Midbrain (tissue), 1 donor: ENCODE results near the gene TRIM38.
"Not testable (repeated sequence)": the region's sequence is repeated elsewhere in the genome, so short reads cannot be mapped to it uniquely, and the experiment has no call there.

Experiments
- DNase-seq: peaks from one replicate; lab custom pipeline; 2025; lab: John Stamatoyannopoulos, UW

Gene TRIM38

DNA sequence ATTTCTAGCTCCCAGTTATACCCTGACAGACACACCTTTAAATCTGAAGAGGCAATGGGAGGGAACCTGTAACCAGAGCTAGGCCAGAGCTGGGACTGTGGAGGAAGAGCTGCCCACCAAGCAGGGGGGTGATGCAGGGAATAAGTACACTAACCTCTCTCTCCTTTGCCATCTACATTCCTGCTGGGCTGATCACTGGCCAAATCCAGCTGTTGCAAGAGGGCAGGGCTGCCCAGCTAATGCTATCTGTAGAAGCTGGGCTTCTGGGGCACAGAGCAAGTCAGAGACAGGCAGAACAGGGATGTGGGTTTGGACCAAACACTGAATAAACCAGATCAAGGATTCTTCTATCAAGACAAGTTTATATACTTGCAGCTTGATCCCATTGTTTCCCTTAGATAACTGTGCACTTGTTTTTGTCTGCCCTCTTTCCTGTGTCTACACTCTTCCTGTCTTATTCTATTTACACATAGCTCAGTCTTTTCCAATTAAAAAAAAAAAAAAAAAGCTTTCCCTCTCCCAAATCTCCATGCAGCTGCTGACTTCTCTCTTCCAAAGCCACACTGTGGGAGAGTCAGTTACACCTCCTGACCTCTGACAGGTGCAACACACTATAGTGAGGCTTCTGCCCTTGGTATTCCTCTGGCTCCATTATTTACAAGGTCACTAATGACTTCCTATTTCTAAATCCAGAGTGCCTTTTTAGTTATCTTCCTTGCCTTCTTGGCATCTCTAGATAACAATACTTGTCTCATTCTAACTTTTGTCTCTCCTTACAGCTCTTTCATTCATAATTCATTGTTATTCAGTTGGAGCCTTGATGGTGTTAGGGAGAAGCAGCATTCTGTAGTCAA, 43.7 kb downstream of the TRIM38 start:
- DNase-seq = no peak

DNA sequence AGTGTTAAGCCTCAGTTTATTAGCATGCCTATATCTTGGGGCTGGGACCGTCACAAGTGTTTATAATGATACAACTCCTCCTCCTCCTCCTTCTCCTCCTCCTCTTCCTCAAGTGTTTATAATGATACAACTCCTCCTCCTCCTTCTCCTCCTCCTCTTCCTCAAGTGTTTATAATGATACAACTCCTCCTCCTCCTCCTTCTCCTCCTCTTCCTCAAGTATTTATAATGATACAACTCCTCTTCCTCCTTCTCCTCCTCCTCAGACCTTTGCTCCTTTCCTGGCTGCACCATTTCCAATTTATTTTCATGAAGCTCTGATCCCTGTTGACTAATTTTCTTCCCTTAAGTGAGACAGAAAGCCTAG, 44.3 kb downstream of the TRIM38 start:
- DNase-seq = not testable (repeated sequence)

DNA sequence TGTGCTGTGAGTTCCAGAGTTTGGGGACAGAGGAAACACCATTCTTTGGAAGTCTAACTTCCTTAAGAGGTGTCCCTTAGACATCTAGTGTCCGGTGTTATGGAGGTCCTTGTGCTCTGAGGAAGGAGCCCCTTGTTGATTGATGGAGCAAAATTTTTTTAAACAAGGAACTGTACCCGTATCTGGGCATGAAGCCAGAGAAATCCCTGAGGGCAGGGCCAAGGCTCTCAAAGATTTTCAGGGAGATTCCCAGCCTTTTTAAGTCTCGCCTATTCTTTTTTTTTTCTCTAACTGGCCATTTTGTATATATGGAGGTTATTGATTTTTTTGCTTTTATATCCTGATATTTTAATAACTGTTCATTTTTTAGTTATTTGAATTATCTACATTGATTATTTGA, 45.9 kb downstream of the TRIM38 start:
- no peak for DNase-seq

DNA sequence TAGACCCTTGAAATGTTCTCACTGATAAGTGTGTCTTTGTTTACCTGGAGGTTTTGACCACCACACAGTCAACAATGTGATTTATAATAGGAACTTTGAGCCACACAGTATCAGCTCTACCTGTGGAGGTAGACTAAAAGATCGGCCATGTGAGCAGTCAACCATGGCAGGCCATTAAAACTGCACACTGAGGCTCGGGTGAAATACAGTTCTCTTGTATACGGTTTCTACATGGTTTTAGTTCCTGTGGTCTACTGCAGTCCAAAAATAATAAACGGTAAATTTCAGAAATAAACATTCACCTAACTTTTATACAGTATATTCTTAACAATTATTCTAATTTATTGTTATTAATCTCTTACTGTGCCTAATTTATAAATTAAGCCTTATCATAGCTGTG, 47.2 kb downstream of the TRIM38 start:
- DNase-seq = no peak

DNA sequence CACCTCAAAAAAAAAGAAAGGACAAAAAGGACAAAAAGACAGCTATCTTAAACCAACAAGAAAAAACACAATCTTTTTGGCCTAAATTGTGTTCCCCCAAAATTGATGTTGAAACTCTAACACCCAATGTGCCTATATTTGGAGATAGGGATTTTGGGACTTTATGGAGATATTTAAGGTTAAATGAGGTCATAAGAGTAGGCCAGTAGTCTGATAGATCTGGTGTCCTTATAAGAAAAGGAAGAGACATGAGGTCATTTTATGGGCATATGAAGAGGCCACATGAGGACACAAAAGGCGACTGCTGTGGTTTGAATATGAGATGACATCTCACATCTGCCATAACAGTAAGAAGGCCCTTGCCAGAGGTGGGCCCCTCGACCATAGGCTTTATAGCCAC, 49.5 kb downstream of the TRIM38 start:
- no peak for DNase-seq

DNA sequence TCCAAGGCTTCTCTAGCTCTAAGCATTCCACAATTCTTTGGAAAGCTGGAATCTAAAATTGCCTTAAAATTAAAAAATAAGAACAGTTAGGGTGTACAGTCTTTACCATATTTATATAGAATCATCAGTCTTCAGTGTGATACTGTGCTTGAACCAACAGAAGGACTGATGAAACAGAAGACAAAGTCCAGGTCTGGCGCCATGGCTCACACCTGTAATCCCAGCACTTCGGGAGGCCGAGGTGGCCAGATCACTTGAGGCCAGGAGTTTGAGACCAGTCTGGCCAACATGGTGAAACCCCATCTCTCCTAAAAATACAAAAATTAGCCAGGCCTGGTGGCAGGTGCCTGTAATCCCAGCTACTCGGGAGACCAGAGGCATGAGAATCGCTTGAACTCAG, 51.8 kb downstream of the TRIM38 start:
- not testable (repeated sequence) for DNase-seq

DNA sequence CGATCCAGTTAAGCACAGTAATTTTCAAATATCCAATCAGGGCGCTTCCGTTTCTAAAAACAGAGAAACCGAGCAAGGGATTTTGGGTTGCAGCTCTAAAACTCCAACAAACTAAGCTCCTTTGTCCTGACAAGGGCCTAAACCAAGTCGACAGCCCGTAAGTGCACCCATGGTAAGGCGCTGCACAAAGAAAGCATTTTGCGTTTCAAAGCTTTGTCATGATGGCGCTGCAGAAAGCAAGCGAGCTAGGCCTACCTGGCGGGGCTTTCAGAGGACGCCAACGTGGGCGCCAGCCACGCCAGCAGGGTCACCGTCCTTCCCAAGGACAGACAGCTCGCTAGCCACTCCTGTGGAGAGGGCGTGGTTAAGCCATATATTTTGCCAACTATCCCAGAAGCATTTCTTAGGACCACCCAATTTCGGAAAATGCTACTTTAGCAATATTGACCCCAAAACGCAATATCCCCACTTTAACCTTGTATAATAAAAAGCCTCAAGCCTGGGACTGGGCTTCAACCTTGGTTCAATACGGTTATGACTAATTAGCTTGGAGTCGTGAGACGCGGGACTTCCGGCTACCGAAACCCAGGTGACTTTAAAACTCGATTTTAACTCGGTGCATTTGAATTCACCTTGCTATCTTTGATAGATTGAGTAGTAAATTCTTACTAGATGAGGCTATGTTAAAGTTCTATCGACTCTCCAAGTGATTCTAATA, 53.8 kb downstream of the TRIM38 start:
- DNase-seq = no peak

DNA sequence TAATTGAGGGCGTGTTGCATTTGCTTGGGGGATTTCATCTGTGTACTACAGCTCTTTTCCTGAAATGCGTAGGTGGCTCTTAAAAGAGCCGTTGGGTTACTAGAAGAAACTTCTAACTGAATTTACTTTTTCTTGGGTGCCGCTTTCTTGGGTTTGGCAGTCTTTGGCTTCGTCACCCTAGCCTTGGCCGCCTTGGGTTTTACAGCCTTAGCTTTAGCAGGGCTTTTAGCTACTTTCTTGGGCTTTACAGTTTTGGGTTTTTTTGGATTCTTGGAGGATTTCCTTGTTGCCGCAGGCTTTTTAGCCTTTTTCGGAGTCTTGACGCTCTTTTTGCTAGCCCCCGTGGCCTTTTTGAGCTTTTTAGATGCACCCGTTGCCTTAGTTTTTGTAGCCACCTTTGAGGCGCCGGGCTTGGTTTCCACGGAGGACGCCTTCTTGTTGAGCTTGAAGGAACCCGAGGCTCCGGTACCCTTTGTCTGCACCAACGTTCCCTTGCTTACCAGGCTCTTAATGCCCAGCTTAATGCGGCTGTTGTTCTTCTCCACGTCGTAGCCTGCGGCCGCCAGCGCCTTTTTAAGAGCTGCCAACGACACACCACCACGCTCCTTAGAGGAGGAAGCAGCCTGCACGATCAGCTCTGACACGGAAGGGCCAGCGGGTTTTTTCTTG, 54.5 kb downstream of the TRIM38 start:
- no peak for DNase-seq

DNA sequence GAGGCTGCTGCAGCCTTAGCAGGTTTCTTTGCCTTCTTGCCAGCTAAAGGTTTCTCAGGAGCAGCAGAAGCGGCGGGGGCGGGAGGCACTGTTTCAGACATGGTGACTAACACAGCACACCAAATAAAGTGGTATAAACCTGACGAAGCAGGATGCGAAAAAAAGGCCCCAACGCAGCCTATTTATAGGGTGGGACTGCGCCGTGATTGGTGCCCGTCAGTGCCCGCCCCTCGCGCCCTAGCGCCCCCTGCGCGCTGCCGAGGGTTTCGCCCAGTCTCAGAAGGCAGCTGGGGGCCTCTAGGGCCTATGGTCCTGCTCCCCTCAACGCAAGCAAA, 55.0 kb downstream of the TRIM38 start:
- peak; percentile 23 for DNase-seq

DNA sequence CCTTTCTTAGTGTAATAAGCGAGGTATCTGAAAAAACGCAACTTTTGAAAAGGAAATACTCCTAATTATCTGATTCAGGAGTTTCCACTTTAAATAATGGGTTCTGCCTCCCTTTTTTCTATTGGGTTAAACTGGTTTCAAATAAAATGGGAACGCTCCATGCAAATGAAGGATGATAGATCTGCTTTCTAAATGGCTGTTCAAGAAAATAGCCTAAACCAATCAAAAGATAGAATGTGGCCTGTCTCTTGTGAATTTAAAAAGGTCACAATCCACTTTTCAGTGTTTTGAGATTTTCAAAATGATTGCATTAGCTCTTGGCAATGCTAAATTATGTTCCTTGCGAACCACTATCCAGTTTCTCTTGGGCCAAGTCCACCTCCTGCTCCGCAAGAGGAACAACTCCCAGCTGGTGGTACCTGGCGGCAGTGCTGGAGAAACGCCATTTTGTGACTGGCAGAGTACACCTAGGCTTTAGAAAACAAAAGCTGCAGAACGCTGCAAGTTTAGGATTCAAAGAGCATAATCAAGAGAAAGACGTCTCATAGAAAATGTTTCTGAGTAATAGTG, 56.7 kb downstream of the TRIM38 start:
- DNase-seq = no peak

DNA sequence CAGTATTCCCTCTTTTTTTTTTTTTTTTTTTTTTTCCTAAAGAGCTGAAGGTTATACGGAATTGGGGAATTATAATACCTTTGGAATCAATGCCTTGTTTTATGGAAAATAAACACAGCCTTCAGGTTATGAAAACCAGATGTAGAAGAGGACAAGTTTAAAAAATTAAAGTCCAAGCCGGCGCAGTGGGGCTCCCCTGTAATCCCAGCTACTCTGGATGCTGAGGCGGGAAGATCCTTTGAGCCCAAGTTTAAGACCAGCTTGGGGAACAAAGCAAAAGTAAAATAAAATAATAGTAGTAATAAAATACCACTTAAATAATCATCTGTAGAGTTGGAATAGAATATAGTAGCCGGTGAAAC, 57.3 kb downstream of the TRIM38 start:
- no peak for DNase-seq

DNA sequence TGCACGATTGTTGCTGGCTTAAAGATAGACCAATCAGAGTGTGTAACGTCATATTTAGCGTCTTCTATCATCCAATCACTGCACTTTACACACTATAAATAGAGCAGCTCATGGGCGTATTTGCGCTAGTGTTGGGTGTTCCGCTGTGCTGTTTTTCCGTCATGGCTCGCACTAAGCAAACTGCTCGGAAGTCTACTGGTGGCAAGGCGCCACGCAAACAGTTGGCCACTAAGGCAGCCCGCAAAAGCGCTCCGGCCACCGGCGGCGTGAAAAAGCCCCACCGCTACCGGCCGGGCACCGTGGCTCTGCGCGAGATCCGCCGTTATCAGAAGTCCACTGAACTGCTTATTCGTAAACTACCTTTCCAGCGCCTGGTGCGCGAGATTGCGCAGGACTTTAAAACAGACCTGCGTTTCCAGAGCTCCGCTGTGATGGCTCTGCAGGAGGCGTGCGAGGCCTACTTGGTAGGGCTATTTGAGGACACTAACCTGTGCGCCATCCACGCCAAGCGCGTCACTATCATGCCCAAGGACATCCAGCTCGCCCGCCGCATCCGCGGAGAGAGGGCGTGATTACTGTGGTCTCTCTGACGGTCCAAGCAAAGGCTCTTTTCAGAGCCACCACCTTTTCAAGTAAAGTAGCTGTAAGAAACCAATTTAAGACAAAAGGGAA, 57.9 kb downstream of the TRIM38 start:
- DNase-seq = peak; percentile 87

DNA sequence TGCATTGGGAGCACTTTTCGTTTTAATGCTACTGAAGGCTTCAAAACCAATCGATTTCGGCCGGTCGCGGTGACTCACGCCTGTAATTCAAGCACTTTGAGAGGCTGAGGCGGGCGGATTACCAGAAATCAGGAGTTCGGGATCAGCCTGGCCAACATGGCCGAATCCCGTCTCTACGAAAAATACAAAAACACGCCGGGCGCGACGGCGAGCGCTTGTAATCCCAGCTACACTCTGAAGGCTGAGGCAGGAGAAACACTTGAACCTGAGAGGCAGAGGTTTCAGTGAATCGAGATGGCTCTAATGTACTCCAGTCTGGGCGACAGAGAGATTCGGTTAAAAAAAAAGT, 58.4 kb downstream of the TRIM38 start:
- peak; percentile 71 for DNase-seq

DNA sequence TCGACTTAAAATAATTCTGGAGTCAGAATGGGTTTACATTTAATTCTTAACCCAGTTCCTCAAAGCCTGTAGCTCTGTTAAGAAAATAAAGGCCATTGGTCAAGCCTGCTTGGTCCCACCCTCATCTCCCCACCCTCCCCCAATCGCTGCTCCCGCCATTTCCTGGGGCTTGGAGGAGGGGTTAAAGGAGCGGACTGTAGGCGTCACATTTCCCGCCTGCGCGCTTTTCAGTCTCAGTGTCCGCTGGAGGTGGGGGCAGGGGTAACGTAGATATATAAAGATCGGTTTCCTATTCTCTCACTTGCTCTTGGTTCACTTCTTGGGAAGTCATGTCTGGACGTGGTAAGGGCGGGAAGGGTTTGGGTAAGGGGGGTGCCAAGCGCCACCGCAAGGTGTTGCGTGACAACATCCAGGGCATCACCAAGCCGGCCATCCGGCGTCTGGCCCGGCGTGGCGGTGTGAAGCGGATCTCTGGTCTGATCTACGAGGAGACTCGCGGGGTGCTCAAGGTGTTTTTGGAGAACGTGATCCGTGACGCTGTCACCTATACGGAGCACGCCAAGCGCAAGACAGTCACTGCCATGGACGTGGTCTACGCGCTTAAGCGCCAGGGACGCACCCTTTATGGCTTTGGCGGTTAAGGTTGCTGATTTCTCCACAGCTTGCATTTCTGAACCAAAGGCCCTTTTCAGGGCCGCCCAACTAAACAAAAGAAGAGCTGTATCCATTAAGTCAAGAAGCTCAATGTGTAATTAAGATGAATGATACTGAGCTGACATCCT, 58.9 kb downstream of the TRIM38 start:
- DNase-seq = peak; percentile 92

DNA sequence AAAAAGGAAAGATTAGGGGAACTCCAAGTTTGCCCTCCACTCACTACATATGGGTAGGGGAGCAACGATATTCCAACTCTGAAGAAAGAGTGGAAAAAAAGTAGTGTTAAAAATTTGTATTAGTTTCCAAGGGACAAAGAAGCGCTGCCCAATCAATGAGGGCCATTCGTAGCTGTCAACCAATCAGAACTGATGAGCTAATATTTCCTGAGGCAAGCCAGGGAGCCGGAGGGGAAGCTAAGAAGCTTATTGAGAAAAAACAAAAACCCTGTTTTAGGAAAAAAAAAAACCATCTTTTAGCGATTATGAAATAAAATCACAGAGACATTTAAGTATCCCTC, 59.5 kb downstream of the TRIM38 start:
- DNase-seq = peak; percentile 89

DNA sequence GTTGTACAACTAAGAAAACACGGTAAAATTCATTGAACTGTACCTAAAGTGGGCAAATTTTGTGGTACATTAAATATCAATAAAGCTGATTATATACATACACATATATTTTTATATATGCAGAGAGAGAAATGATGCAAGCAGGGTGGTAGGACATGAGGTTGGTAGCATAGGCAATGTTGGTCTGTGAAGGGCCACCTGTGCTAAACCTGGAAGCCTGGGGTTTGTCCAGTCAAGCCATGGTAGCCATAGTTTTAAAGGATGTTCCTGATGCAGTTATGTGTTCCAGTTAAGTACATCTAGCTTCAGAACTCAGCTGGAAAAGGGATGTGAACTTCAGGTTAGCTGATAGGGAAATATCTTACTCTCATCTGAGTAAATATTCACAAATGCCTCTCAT, 60.1 kb downstream of the TRIM38 start:
- no peak for DNase-seq

DNA sequence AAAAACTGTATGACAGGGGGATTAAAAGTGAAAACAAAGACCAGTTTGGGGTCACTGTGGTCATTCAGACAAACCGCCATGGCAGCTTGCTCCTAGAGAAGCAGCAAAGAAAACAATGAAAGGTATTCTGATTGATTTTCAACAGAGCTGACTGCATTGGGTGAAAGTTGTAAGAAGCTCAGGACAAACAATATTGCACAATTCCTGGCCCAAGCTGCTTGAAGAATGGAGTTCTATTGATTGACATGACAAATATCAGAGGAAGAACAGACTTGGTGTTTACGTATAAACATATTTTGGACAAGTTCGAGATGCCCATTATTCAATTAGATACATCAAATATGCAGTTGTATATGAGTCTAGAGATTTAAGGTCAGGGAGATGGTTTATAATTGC, 62.0 kb downstream of the TRIM38 start:
- DNase-seq = no peak

DNA sequence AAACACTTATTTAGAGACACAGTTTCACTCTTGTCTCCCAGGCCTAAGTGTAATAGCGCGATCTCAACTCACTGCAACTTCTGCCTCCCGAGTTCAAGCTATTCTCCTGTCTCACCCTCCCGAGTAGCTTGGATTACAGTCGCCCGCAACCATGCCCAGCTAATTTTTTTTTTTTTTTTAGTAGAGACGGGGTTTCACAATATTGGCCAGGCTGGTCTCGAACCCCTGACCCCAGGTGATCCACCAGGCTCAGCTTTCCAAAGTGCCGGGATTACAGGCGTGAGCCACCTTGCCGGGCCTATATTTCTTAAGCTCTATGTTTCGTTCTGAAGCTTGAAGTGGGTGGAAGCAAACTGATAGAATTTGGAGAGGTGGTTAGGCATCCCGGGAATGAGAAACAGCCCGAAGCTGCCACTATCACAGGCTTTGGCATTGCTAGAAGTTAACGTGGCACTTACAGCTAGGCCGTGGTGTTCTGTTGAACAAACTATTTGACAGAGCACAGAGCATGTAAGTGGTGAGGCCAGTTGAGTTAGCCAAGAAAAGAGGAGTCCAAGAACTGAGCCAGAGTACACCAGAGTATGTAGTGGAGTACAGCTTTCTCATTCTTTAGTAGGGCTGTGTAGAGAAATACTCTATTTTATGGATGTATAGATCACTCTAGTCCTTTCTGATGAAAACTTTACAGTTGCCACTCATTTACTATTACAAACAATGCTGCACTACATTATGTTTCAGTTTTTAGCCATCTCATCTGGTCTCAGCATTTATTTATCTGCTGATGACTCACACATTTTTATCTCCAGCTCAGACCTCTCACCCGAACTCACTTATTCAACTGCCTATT, 62.7 kb downstream of the TRIM38 start:
- no peak for DNase-seq

DNA sequence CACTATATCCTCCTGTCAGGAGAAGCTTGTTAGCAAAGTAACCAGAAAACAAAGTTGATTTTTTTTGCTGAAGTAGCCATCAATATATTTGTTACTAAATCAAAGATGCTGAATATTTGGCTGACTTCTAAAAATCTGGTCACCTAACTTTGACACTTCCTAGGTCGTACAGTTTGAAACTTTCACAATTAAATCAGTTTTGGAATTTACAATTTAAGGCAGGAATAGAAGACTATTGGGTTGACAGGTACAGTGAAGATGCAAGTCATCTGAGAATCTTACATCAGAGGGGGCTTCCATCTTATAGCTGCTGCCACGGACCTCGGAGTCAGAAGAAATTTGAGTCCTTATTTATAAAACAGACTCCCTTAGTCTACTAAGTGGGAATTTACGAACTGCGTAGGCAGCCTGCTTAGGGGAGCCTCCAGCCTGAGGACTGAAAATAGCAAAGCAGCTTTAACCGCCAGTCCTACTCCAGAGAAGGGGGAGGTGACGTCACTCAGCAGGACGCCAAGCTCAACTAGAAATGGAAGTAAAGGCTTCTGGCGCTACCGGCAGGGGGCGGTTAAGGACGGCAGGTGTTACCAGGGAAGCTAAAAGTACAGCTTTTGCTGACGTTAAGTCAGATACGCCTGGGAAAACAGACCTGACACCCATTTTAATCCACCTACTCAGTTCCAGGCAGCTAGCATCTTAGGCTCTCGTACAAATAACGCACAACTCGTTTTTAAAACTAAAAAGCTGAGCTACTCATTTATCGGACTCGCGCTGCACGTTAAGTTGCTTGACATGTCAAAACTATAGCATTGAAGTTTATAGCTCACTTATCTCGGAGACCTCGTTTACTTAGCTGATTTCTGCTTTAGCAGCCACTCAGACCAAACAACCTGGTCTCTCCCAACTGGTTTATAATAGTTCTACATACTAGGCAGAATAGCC, 63.6 kb downstream of the TRIM38 start:
- peak; percentile 85 for DNase-seq
